Measurements from ENCODE around the gene FYN. TPM values are rescaled to one million over a fixed set of nuclear protein-coding genes. Genes with fewer than 3 reads are reported as not detected.

The FYN gene
- total and polyA plus RNA-seq, 4 donors, result 11.2 to 28.3 (median 19.7) TPM

GRCh38 chr6:111736005-111736608 lies 137.1 kb downstream of the FYN start:
- H3K27me3 ChIP-seq (ENCODE audit: control insufficient read depth in 4 of 4, insufficient read depth in 4 of 4, low read length in 3 of 4), result no peaks in the 10 kb centered on the region
- TF ChIP-seq EGR1 (IDR thresholded peaks at IDR 0.05; ENCODE audit: low read depth in 2 of 2), result no peak
- no peak for TF ChIP-seq ZBTB33 (IDR thresholded peaks at IDR 0.05)
- no peak for TF ChIP-seq YY1 (IDR thresholded peaks at IDR 0.05)
- no peak for TF ChIP-seq JUND (IDR thresholded peaks at IDR 0.05)
- no peak for TF ChIP-seq FOXA1 (IDR thresholded peaks at IDR 0.05)
- no peak for TF ChIP-seq REST (IDR thresholded peaks at IDR 0.05)
- no peak for TF ChIP-seq ATF3 (IDR thresholded peaks at IDR 0.05)
- no peak for TF ChIP-seq GABPA (IDR thresholded peaks at IDR 0.05 in 1 of 2, conservative IDR thresholded peaks at IDR 0.05 in 1 of 2)
- no peak for TF ChIP-seq NR2F2 (IDR thresholded peaks at IDR 0.05)
- TF ChIP-seq CTCF (IDR thresholded peaks at IDR 0.05; ENCODE audit: low read depth, low read length, missing input control), result no peak
- no peak for TF ChIP-seq HNF4G (IDR thresholded peaks at IDR 0.05)
- no peaks in the 10 kb centered on the region for H3K9me3 ChIP-seq (ENCODE audit: control insufficient read depth in 4 of 4, low read length in 3 of 4)
- no peaks in the 10 kb centered on the region for H3K36me3 ChIP-seq (ENCODE audit: control insufficient read depth in 4 of 4, insufficient read depth in 3 of 4, low read depth in 1 of 4, low read length in 3 of 4)
- peaks cover 0 to 2% (median under 1%) of the 10 kb centered on the region in 4 donors for H3K4me1 ChIP-seq (ENCODE audit: control insufficient read depth in 4 of 4, insufficient read depth in 4 of 4, low read length in 3 of 4)
- WGBS, result 96% methylated on average over 4 of the region's 4 CpGs
- DNase-seq (ENCODE audit: low spot score), result no peak
- no peak overlapping the region for H3K4me3 ChIP-seq (ENCODE audit: low read depth in 1 of 3, low read length in 3 of 3)
- no peak overlapping the region for H3K27ac ChIP-seq (ENCODE audit: low read depth in 1 of 2, low read length in 2 of 2)
- H3K9ac ChIP-seq (ENCODE audit: low read depth in 1 of 2, low read length in 2 of 2), result no peak overlapping the region

GRCh38 chr6:111734068-111735061 lies 138.9 kb downstream of the FYN start:
- DNase-seq (ENCODE audit: low spot score), result no peak
- Histone ChIP-seq H3K4me3 (ENCODE audit: low read depth in 1 of 3, low read length in 3 of 3) (no peak overlapping the region), H3K9me3 (ENCODE audit: control insufficient read depth in 4 of 4, low read length in 3 of 4) (no peaks in the 10 kb centered on the region), H3K4me1 (ENCODE audit: control insufficient read depth in 4 of 4, insufficient read depth in 4 of 4, low read length in 3 of 4) (peaks cover 0 to 10% (median 5%) of the 10 kb centered on the region in 4 donors), H3K27ac (ENCODE audit: low read depth in 1 of 2, low read length in 2 of 2) (no peak overlapping the region), H3K9ac (ENCODE audit: low read depth in 1 of 2, low read length in 2 of 2) (no peak overlapping the region), H3K36me3 (ENCODE audit: control insufficient read depth in 4 of 4, insufficient read depth in 3 of 4, low read depth in 1 of 4, low read length in 3 of 4) (no peaks in the 10 kb centered on the region), H3K27me3 (ENCODE audit: control insufficient read depth in 4 of 4, insufficient read depth in 4 of 4, low read length in 3 of 4) (no peaks in the 10 kb centered on the region)
- WGBS, result 73% methylated on average over 4 of the region's 4 CpGs
- no peak for TF ChIP-seq CTCF (IDR thresholded peaks at IDR 0.05; ENCODE audit: low read depth, low read length, missing input control)
- no peak for TF ChIP-seq RXRA (IDR thresholded peaks at IDR 0.05)
- TF ChIP-seq EGR1 (IDR thresholded peaks at IDR 0.05; ENCODE audit: low read depth in 2 of 2), result no peak
- no peak for TF ChIP-seq ATF3 (IDR thresholded peaks at IDR 0.05)
- TF ChIP-seq ZBTB33 (IDR thresholded peaks at IDR 0.05), result no peak
- TF ChIP-seq HNF4A (conservative IDR thresholded peaks at IDR 0.05), result no peak
- TF ChIP-seq GABPA (IDR thresholded peaks at IDR 0.05 in 1 of 2, conservative IDR thresholded peaks at IDR 0.05 in 1 of 2), result no peak
- no peak for TF ChIP-seq NR2F2 (IDR thresholded peaks at IDR 0.05)
- no peak for TF ChIP-seq TAF1 (conservative IDR thresholded peaks at IDR 0.05)
- TF ChIP-seq YY1 (IDR thresholded peaks at IDR 0.05), result no peak
